Cardiac ventricle fibroblast (primary cell): ENCODE results near the gene HOXA11. TPM values are rescaled to one million over a fixed set of nuclear protein-coding genes. Genes with fewer than 3 reads are reported as not detected.

Experiments used
- total RNA-seq: library from RNA; depleted of rRNA; stranded (reverse); fragments of >200 nt; gene quantifications from 2 replicates; pipeline ENCODE4 v1.2.3, GENCODE V29; 2015

The HOXA11 gene
- not detected in 2 replicates for total RNA-seq

DNA sequence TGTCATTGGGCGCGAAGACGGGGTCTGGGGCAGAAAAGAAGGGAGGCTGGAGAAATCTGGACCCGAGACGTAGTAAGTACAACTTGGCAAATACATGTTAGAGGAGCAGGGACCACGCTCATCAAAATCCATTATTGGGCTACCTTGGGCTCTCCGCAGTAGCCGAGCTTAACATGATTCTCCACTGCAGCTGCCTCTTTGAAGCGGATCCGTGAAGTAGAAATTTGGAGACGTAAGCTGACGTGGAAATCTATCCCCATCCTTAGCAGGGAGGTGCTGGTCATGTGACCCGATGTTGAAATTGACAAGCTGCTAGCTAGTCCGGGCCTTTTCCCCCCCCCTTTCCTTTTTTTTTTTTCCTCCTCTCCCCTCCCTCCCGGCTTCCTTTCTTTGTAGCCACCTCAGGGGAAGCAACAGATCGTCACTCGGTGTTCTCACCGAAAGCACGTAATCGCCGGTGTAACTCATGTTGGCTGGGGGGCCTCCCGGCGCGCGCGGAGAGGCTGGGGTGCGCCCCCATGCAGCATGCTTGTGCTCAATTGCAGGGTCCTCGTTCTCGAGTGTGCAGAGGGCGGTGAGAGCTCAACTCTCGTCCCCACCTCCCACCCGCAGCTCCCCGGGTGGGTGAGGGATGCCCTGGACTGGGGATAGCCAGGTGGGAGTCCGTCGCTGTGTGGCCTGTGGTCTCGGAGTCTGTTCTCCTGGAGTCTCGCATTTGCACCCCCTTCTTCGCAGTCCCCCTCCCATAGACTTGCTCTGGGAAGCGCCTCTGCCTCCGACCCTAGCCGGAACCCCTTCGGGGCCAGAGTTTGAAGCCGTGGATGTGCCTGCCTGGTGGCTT lies at the start of gene HOXA11:
HOXA11 (minus strand) TSS at position 220 of the 841 bp plus-strand sequence; CDS start at position 132, 88 bp downstream.

DNA sequence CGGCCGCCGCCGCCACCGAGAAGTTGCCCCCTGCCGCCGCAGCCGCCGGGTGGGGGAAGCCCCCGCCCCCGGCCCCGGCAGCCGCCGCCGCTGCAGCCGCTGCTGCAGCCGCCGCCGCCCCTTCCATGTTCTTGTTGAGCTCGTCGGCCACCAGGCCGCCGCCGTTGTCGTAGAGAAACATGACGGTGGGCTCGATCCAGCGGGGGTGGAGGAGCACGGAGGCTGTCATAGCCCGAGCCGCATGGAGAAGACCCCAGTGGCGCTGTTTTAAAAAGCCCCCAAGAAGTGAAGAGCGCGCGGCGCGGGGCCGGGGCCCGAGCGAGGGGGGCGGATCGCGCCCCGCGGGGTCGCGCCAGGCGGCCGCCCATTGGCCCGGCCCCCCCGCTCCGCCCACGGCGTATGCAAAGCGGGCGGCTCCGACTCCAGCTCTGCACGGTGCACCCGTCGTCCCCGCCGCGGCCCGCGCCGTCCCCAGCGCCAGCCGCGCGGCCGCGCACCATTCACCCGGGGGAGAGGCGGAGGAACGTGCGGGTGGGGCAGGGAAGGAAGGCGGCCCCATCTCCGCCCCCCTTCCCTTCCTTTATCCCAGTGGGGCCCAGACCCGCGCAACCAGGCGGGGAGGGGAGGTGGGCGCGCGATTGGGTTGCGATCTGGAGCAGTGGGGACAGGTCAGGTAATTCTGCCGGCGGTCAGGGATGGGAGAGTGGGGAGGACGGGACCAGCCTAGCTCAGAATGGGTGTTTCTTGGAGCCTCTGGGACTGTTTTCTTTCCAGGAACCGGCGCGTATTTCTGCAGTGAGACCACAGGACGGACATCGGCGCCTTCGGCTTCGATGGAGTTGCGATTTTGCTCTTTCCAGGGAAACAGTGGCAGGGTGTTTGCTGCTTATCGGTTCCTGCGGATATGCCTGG lies 15.1 kb upstream of the HOXA11 start, which contains the start of gene HOXA13:
HOXA13 (minus strand) TSS at position 243 of the 912 bp plus-strand sequence; CDS start at position 229, 14 bp downstream.

DNA sequence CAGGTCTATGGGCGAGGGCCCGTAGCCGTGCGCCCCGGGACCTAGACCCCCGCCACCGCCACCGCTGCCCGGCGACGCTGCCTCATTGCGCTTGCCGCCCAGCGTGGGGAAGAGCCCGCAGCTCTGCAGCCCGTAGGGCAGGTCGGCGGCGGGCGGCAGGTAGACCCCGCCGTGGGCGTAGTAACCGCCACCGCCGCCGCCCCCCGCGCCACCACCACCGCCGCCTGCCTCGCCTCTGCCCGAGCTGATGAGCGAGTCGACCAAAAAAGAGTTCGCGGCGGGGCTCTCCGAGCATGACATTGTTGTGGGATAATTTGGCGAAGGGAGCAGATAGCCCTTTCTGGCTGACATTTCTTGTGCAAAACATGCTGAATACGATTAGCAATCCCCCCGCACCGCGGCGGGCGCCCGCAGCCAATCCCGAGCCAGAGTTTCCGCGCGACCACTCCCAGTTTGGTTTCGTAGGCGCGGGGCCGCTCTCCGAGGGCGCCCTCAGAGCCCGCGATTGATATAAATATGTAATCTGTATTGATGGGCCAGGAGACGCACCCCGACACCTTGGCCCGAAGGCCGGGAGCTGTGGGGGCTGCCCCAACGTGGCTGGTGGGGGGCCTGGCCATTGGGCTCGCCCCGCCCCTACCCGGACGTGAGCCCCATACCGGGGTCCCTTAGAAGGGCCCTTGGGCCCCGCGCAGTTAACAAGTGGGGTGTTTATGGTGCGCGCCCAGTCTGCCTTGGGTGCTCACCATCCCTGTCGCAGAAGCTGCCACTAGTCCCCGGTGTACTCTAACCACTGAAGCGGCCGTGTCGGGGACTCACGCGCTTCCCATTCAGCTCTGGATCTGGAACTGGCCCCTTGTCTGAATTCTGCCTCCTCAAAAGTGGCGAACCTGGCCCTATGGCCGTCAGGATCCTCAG lies 10.8 kb downstream of the HOXA11 start, which contains the start of gene HOXA10:
HOXA10 (minus strand) TSS at position 365 of the 918 bp plus-strand sequence; CDS start at position 351, 14 bp downstream.

DNA sequence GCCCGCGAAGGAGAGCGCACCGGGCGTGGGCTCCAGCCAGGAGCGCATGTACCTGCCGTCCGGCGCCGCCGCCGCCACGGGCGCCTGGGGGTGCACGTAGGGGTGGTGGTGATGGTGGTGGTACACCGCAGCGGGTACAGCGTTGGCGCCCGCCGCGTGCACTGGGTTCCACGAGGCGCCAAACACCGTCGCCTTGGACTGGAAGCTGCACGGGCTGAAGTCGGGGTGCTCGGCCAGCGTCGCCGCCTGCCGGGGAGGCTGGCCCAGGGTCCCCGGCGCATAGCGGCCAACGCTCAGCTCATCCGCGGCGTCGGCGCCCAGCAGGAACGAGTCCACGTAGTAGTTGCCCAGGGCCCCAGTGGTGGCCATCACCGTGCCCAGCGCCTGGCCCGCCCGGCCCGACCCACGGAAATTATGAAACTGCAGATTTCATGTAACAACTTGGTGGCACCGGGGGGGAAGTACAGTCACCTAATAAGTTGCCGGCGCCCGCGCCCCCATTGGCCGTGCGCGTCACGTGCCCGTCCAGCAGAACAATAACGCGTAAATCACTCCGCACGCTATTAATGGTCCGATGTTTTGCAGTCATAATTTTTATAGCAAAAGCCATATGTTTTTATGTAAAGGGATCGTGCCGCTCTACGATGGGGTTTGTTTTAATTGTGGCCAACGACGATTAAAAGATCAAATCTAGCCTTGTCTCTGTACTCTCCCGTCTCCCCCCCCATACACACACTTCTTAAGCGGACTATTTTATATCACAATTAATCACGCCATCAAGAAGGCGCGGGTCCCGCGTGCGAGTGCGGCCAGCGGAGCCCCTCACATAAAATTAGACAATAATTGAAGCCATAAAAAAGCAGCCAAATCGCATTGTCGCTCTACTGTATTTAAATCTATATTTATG lies 19.7 kb downstream of the HOXA11 start, which contains the start of gene HOXA9:
HOXA9 (minus strand) TSS at position 449 of the 907 bp plus-strand sequence; CDS start at position 369, 80 bp downstream.

DNA sequence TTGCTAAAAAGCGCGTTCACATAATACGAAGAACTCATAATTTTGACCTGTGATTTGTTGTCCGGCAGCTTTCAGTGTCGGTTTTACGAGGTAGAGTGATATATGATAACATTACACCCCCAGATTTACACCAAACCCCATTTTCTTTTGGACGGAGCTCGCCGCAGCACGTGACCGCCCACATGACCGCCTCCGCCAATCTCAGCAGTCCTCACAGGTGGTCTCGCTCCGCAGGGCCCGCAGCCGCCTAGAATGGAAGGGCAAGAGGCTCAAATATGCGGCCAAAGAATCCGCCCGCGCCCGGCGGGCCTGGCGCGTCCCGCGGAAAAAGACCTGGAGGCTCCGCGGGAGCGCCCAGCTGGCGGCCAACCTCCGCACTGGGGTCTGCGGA lies 28.5 kb downstream of the HOXA11 start, which contains the start of gene HOXA7:
HOXA7 (minus strand) TSS at position 168 of the 391 bp plus-strand sequence; CDS start at position 38, 130 bp downstream.

DNA sequence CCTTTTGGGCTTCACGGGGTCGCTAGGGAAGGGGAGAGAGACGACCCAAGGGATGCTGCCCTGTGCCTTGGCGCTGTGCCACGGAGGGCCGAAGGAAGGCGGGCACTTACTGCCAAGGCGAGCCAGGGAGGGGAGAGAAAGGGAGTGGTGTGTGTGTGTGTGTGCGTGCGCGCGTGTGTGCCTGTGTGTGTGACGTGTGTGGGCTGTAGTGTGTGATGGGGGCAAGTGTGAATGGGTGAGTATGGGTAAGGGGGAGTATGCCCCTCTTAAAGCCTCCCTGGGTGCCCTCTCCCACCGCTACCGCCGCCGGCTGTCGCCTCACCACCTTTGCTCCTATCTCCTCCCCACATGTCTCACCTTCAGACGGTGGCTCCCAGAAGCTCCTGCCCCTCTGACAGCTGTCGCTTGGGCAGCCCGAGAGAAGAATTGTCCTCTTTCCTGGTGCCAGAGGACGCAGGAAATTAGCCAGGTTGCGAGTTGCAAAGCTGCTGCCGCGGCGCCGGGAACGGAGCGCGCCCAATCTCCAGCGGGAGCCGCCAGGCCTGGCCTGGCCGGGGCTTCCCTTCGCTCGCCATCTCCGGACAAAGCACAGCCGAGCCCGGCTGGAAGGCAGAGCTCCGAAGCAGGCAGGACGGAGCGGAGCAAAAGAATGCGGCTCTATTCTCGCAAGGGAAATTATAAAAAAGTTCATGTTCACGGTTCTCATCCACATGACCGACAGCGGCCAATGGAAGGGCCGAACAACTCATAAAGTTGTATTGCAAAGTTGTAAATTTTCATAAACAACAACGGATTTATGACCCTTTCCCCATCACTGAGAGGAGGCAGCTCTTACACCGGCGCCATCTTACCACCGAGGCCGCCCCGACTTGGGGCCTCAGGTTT lies 32.9 kb downstream of the HOXA11 start, which contains the start of gene HOXA3:
HOXA3 (minus strand) TSS at position 653 of the 885 bp plus-strand sequence. CDS start 41,943 bp downstream, outside the sequence.

DNA sequence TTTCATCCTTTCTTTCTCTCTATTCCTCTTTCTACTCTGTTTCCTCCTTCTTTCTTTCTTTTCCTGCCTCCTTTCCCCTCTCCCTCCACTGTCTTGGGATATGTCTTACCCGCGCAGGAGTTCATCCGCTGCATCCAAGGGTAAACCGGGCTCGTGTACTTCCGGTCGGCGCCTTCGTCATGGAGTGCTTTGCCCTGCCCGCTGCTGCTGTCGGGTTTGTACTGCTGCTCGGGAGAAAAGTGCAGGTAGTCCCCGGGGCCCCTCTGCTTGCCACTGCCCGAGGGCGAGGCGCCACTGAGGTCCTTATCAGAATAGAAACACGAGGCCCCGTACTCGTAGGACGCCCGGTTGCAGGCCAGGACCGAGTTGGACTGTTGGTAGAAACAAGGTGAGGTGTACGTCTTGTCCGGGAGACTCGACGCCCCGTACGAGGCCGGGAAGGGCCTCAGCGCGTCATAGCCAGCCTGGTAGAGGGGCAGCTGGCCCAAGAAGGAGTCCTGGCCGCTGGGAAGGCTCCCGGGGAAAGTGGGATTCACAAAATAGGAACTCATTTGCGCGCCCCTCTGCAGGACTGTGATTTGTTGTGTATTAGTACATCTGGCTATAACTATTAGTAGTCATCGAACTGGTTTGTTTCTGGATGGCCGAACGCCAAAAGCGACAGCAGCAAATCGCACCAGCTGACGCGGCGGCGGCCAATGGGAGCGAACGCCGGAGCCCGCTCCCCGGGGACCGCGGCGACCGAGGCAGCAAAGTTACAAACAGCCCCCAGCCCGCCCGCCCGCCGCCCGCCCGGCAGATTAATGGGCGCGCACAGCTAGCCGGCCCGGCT lies 37.6 kb downstream of the HOXA11 start, which contains the start of gene HOXA6:
HOXA6 (minus strand) TSS at position 576 of the 832 bp plus-strand sequence; CDS start at position 551, 25 bp downstream.

DNA sequence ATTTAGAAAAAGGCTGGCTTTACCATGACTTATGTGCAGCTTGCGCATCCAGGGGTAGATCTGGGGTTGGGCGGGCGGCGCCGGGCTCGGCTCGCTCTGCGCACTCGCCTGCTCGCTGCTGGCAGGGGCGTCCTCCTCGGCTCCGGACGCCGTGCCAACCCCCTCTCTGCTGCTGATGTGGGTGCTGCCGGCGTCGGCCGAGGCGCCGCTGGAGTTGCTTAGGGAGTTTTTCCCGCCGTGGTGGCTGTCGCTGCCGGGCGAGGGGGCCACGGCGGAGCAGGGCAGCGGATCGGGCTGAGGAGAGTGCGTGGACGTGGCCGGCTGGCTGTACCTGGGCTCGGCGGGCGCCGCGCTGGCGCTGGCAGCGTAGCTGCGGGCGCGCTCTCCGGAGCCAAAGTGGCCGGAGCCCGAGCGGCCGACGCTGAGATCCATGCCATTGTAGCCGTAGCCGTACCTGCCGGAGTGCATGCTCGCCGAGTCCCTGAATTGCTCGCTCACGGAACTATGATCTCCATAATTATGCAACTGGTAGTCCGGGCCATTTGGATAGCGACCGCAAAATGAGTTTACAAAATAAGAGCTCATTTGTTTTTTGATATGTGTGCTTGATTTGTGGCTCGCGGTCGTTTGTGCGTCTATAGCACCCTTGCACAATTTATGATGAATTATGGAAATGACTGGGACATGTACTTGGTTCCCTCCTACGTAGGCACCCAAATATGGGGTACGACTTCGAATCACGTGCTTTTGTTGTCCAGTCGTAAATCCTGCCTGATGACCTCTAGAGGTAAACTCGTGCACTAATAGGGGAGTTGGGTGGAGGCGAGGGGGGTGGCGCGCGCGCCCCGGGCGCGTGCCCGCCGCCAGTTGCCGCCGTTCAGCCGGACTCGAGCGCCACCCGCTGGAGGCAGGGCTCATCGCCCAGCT lies 41.7 kb downstream of the HOXA11 start, which contains the start of gene HOXA5:
HOXA5 (minus strand) TSS at position 659 of the 927 bp plus-strand sequence; CDS start at position 585, 74 bp downstream.

Other genes starting within 250 kb of the HOXA11 start
- gene HOXA1, start 89.2 kb downstream of the HOXA11 start, total RNA-seq = not detected in 2 replicates
- not detected in 2 replicates for gene HOXA2, start 82.5 kb downstream of the HOXA11 start, total RNA-seq
- not detected in 2 replicates for gene HOXA4, start 54.5 kb downstream of the HOXA11 start, total RNA-seq
- not detected in 2 replicates for gene HOXA5, start 41.6 kb downstream of the HOXA11 start, total RNA-seq
- not detected in 2 replicates for gene HOXA6, start 37.5 kb downstream of the HOXA11 start, total RNA-seq
- gene HOXA3, start 32.6 kb downstream of the HOXA11 start, total RNA-seq = 0.10 TPM in 1 of 2 replicates, not detected in the other
- gene HOXA7, start 28.6 kb downstream of the HOXA11 start, total RNA-seq = not detected in 2 replicates
- not detected in 2 replicates for gene HOXA9, start 19.7 kb downstream of the HOXA11 start, total RNA-seq
- gene HOXA10, start 10.9 kb downstream of the HOXA11 start, total RNA-seq = not detected in 2 replicates
- gene HOXA13, start 14.9 kb upstream of the HOXA11 start, total RNA-seq = not detected in 2 replicates
- 0.50 TPM in 1 of 2 replicates, not detected in the other for gene EVX1, start 57.6 kb upstream of the HOXA11 start, total RNA-seq